ENCODE measurements around the gene RNMT.
A peak's percentile ranks its signal among the peaks of the same experiment; 100 is the strongest.
"Not testable (repeated sequence)": the region's sequence is repeated elsewhere in the genome, so short reads cannot be mapped to it uniquely, and the experiment has no call there.

RNMT gene

GRCh38 chr18:13726232-13726971 lies at the start of gene RNMT, which contains the start of gene FAM210A:
Gene RNMT, plus strand, starts transcription at chr18:13726673. Its CDS starts 4,845 bp downstream, at chr18:13731518.
Gene FAM210A, minus strand, starts transcription at chr18:13726558. Its CDS starts 44,481 bp downstream, at chr18:13682077.
- peak within 1 kb of the TSS; percentile 84 for H2AFZ ChIP-seq (ENCODE audit: low read depth)

DNA sequence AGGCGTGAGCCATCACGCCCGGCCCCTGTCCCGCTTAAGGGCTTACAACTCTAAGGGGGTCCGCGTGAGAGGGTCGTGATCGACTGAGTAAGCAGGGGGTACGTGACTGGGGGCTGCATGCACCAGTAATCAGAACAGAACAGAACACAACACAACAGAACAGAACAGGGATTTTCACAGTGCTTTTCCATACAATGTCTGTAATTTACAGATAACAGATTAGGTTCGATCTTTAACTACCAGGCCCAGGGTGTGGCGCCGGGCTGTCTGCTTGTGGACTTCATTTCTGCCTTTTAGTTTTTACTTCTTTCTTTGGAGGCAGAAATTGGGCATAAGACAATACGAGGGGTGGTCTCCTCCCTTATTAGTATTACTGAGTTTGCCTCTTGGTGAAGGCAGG lies 49.1 kb upstream of the RNMT start:
- H3K36me3 ChIP-seq (ENCODE audit: insufficient read depth); H3K79me2 ChIP-seq (ENCODE audit: insufficient read depth, low read depth); H2AFZ ChIP-seq (ENCODE audit: low read depth); H3K4me1 ChIP-seq (ENCODE audit: low read depth, poor library complexity, severe bottlenecking); H3K9ac ChIP-seq; H3K4me3 ChIP-seq (IDR thresholded peaks at IDR 0.05; ENCODE audit: insufficient read depth, low read depth, low read length); H3K27ac ChIP-seq; H4K20me1 ChIP-seq (ENCODE audit: insufficient read depth); H3K4me2 ChIP-seq; H3K27me3 ChIP-seq (ENCODE audit: insufficient read depth, low read depth): not testable (repeated sequence)

More at GRCh38 chr18:13726232-13726971, at the start of gene RNMT, which contains the start of gene FAM210A:
- Histone ChIP-seq H3K27me3 (ENCODE audit: insufficient read depth, low read depth) (no peaks in the 10 kb centered on the region), H3K4me1 (ENCODE audit: low read depth, poor library complexity, severe bottlenecking) (peaks cover 29% of the 10 kb centered on the region), H3K79me2 (ENCODE audit: insufficient read depth, low read depth) (peaks cover 81% of the 10 kb centered on the region), H4K20me1 (ENCODE audit: insufficient read depth) (no peaks in the 10 kb centered on the region; the same call in 1 of the 2 replicates), H3K4me3 (IDR thresholded peaks at IDR 0.05; ENCODE audit: insufficient read depth, low read depth, low read length) (peak within 1 kb of the TSS; percentile 35), H3K36me3 (ENCODE audit: insufficient read depth) (no peaks in the 10 kb centered on the region), H3K4me2 (peak within 1 kb of the TSS; percentile 85), H3K27ac (peak within 1 kb of the TSS; percentile 82), H3K9ac (peak within 1 kb of the TSS; percentile 90)
- TF ChIP-seq, protein P1, sequence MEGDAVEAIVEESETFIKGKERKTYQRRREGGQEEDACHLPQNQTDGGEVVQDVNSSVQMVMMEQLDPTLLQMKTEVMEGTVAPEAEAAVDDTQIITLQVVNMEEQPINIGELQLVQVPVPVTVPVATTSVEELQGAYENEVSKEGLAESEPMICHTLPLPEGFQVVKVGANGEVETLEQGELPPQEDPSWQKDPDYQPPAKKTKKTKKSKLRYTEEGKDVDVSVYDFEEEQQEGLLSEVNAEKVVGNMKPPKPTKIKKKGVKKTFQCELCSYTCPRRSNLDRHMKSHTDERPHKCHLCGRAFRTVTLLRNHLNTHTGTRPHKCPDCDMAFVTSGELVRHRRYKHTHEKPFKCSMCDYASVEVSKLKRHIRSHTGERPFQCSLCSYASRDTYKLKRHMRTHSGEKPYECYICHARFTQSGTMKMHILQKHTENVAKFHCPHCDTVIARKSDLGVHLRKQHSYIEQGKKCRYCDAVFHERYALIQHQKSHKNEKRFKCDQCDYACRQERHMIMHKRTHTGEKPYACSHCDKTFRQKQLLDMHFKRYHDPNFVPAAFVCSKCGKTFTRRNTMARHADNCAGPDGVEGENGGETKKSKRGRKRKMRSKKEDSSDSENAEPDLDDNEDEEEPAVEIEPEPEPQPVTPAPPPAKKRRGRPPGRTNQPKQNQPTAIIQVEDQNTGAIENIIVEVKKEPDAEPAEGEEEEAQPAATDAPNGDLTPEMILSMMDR (conservative IDR thresholded peaks at IDR 0.05; ENCODE audit: low read depth, low read length) = no peak

- Histone ChIP-seq H4K20me1 (ENCODE audit: insufficient read depth) (no peaks in the 10 kb centered on the region), H3K27ac (no peak overlapping the region), H3K36me3 (ENCODE audit: insufficient read depth) (no peaks in the 10 kb centered on the region), H2AFZ (ENCODE audit: low read depth) (no peak overlapping the region), H3K27me3 (ENCODE audit: insufficient read depth, low read depth) (no peaks in the 10 kb centered on the region), H3K4me1 (ENCODE audit: low read depth, poor library complexity, severe bottlenecking) (no peaks in the 10 kb centered on the region), H3K79me2 (ENCODE audit: insufficient read depth, low read depth) (0 out of 2 replicates have a peak, but pooled peaks cover 5% of the 10 kb centered on the region), H3K4me2 (no peak overlapping the region), H3K9ac (no peak overlapping the region), H3K4me3 (IDR thresholded peaks at IDR 0.05; ENCODE audit: insufficient read depth, low read depth, low read length) (no peak overlapping the region)
- TF ChIP-seq, protein P1 (conservative IDR thresholded peaks at IDR 0.05; ENCODE audit: low read depth, low read length) = 0 out of 2 replicates have a peak, but pooled peaks have one; percentile 25
These were observed 45.9 kb upstream of the RNMT start for GRCh38 chr18:13680612-13681011.

DNA sequence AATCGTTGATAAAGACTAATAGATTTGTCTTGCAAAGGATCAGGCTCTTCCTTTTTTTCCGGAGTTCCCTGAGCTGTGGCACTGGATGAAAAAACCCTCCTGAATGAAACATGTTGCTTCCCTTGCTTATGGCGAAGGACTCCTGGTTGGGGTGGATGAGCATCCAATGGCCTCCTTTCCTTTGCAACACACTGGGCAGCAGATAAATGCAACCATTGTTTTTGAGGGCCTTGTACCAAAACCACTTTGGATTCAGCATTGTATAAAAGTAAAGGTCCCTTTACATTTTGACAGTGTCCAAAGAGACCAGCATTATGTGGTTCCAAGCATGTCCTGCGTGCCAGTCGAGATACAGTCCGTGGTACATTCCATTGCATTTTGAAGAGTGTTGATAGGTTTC lies 44.8 kb upstream of the RNMT start:
- H3K27ac ChIP-seq = no peak overlapping the region
- peaks cover 10% of the 10 kb centered on the region; the same call in 1 of the 2 replicates for H3K79me2 ChIP-seq (ENCODE audit: insufficient read depth, low read depth)
- no peaks in the 10 kb centered on the region for H3K27me3 ChIP-seq (ENCODE audit: insufficient read depth, low read depth)
- no peaks in the 10 kb centered on the region for H3K36me3 ChIP-seq (ENCODE audit: insufficient read depth)
- TF ChIP-seq, protein P1 (conservative IDR thresholded peaks at IDR 0.05; ENCODE audit: low read depth, low read length) = no peak
- no peak overlapping the region for H2AFZ ChIP-seq (ENCODE audit: low read depth)
- no peak overlapping the region for H3K9ac ChIP-seq
- no peaks in the 10 kb centered on the region for H3K4me1 ChIP-seq (ENCODE audit: low read depth, poor library complexity, severe bottlenecking)
- no peak overlapping the region for H3K4me3 ChIP-seq (IDR thresholded peaks at IDR 0.05; ENCODE audit: insufficient read depth, low read depth, low read length)
- H4K20me1 ChIP-seq (ENCODE audit: insufficient read depth) = no peaks in the 10 kb centered on the region
- no peak overlapping the region for H3K4me2 ChIP-seq

DNA sequence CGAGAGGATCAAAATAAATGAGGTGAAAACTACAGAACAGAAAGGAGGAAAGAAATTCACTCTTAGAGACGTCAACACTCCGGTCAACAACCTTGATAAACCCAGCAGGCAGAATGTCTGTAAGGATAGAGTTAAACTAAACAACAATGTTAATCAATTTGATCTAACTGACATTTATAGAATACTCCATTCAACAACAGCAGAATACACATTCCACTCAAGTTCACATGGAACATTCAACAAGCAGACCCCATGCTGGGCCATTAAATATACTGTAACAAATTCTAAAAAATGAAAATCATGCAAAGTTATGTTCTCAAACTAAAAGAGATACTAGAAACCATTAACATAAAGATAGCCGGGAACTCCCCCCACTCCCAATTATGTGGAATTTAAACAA lies 41.9 kb upstream of the RNMT start:
- no peaks in the 10 kb centered on the region for H3K4me1 ChIP-seq (ENCODE audit: low read depth, poor library complexity, severe bottlenecking)
- TF ChIP-seq, protein P1 (conservative IDR thresholded peaks at IDR 0.05; ENCODE audit: low read depth, low read length) = no peak
- no peak overlapping the region for H3K4me3 ChIP-seq (IDR thresholded peaks at IDR 0.05; ENCODE audit: insufficient read depth, low read depth, low read length)
- H3K36me3 ChIP-seq (ENCODE audit: insufficient read depth) = no peaks in the 10 kb centered on the region
- H3K9ac ChIP-seq = no peak overlapping the region
- H4K20me1 ChIP-seq (ENCODE audit: insufficient read depth) = no peaks in the 10 kb centered on the region
- no peaks in the 10 kb centered on the region for H3K27me3 ChIP-seq (ENCODE audit: insufficient read depth, low read depth)
- no peak overlapping the region for H3K4me2 ChIP-seq
- H3K79me2 ChIP-seq (ENCODE audit: insufficient read depth, low read depth) = peaks cover 11% of the 10 kb centered on the region; the same call in 1 of the 2 replicates
- H3K27ac ChIP-seq = no peak overlapping the region
- H2AFZ ChIP-seq (ENCODE audit: low read depth) = no peak overlapping the region

All from KMS-11 (cell line).